Inferior parietal cortex (tissue), 1 donor: Measurements from ENCODE around the gene JPH3.
"Not testable (repeated sequence)": the region's sequence is repeated elsewhere in the genome, so short reads cannot be mapped to it uniquely, and the experiment has no call there.

Source experiments
- DNase-seq: peaks from one replicate; pipeline ENCODE4 v3.0.0-alpha.2; 2016; ENCODE audit errors: extremely low spot score

The JPH3 gene

GRCh38 chr16:87713451-87714229 is 111.3 kb downstream of the JPH3 start:
- no peak for DNase-seq

- DNase-seq: no peak
Observed at GRCh38 chr16:87715231-87715630, 112.9 kb downstream of the JPH3 start.

- no peak for DNase-seq
Observed at GRCh38 chr16:87715658-87716057, 113.3 kb downstream of the JPH3 start.

GRCh38 chr16:87718831-87719230 is 116.5 kb downstream of the JPH3 start:
- not testable (repeated sequence) for DNase-seq

- no peak for DNase-seq
Observed at GRCh38 chr16:87720446-87720845, 118.1 kb downstream of the JPH3 start.

GRCh38 chr16:87721622-87722585 is 119.6 kb downstream of the JPH3 start:
- DNase-seq: no peak

GRCh38 chr16:87722590-87723225 is 120.4 kb downstream of the JPH3 start:
- DNase-seq: no peak

GRCh38 chr16:87723226-87723623 is 120.9 kb downstream of the JPH3 start:
- DNase-seq: peak; percentile 88

GRCh38 chr16:87724490-87725291 is 122.4 kb downstream of the JPH3 start:
- DNase-seq: no peak

GRCh38 chr16:87725596-87726235 is 123.4 kb downstream of the JPH3 start:
- DNase-seq: no peak

- DNase-seq: not testable (repeated sequence)
Observed at GRCh38 chr16:87726577-87726976, 124.3 kb downstream of the JPH3 start.

GRCh38 chr16:87727346-87727745 is 125.0 kb downstream of the JPH3 start:
- no peak for DNase-seq

GRCh38 chr16:87728026-87728425 is 125.7 kb downstream of the JPH3 start:
- no peak for DNase-seq

- DNase-seq: no peak
Observed at GRCh38 chr16:87729266-87729954, 127.1 kb downstream of the JPH3 start.

- no peak for DNase-seq
Observed at GRCh38 chr16:87731607-87732006, 129.3 kb downstream of the JPH3 start.

GRCh38 chr16:87733190-87733589 is 130.9 kb downstream of the JPH3 start:
- no peak for DNase-seq

GRCh38 chr16:87734644-87735043 is 132.3 kb downstream of the JPH3 start:
- DNase-seq: no peak

GRCh38 chr16:87735270-87736007 is 133.1 kb downstream of the JPH3 start:
- DNase-seq: no peak

- DNase-seq: no peak
Observed at GRCh38 chr16:87736008-87736382, 133.7 kb downstream of the JPH3 start.

GRCh38 chr16:87739801-87740200 is 137.5 kb downstream of the JPH3 start:
- DNase-seq: no peak
